ENCODE results near the gene PAK5. TPM values are rescaled to one million over a fixed set of nuclear protein-coding genes. Genes with fewer than 3 reads are reported as not detected.

PAK5 gene
- total RNA-seq, 1 donor from 2014 or later, result 0.21 TPM

GRCh38 chr20:9877932-9878495 is 39.1 kb upstream of the PAK5 start:
- no peak for DNase-seq
- Histone ChIP-seq H3K36me3 (no peaks in the 10 kb centered on the region), H3K27ac (no peak overlapping the region), H3K4me1 (no peaks in the 10 kb centered on the region), H3K27me3 (ENCODE audit: low read depth) (no peaks in the 10 kb centered on the region), H3K9me3 (no peaks in the 10 kb centered on the region), H3K4me3 (no peak overlapping the region)
- intact Hi-C loops (cut with DNase I), result no loop called here
- no peak for TF ChIP-seq CTCF (IDR thresholded peaks at IDR 0.05)
- ATAC-seq, result no peak

- intact Hi-C loops (cut with DNase I), result no loop called here
- no peak for ATAC-seq
- H3K36me3 ChIP-seq, result no peaks in the 10 kb centered on the region
- no peaks in the 10 kb centered on the region for H3K9me3 ChIP-seq
- no peak overlapping the region for H3K27ac ChIP-seq
- DNase-seq, result no peak
- no peaks in the 10 kb centered on the region for H3K4me1 ChIP-seq
- no peak overlapping the region for H3K4me3 ChIP-seq
- no peaks in the 10 kb centered on the region for H3K27me3 ChIP-seq (ENCODE audit: low read depth)
- TF ChIP-seq CTCF (IDR thresholded peaks at IDR 0.05), result no peak
Observed at GRCh38 chr20:9867196-9867980, 28.5 kb upstream of the PAK5 start.

- no peaks in the 10 kb centered on the region for H3K9me3 ChIP-seq
- no peak for DNase-seq
- H3K27me3 ChIP-seq (ENCODE audit: low read depth), result no peaks in the 10 kb centered on the region
- H3K4me1 ChIP-seq, result no peaks in the 10 kb centered on the region
- no peak overlapping the region for H3K27ac ChIP-seq
- intact Hi-C loops (cut with DNase I), result no loop called here
- no peak for ATAC-seq
- no peak for TF ChIP-seq CTCF (IDR thresholded peaks at IDR 0.05)
- no peak overlapping the region for H3K4me3 ChIP-seq
- H3K36me3 ChIP-seq, result no peaks in the 10 kb centered on the region
Observed at GRCh38 chr20:9852566-9852965, 13.7 kb upstream of the PAK5 start.

- Histone ChIP-seq H3K27ac (no peak overlapping the region), H3K4me1 (no peaks in the 10 kb centered on the region), H3K9me3 (no peaks in the 10 kb centered on the region), H3K4me3 (no peak overlapping the region), H3K36me3 (no peaks in the 10 kb centered on the region), H3K27me3 (ENCODE audit: low read depth) (peaks cover 21% of the 10 kb centered on the region)
- ATAC-seq, result no peak
- no peak for DNase-seq
- no peak for TF ChIP-seq CTCF (IDR thresholded peaks at IDR 0.05)
- intact Hi-C loops (cut with DNase I), result no loop called here
Observed at GRCh38 chr20:9839626-9840025, 750 bp upstream of the PAK5 start.

GRCh38 chr20:9838035-9838377 is 870 bp downstream of the PAK5 start:
- intact Hi-C loops (cut with DNase I), result no loop called here
- TF ChIP-seq CTCF (IDR thresholded peaks at IDR 0.05), result no peak

More at GRCh38 chr20:9838035-9838377, 870 bp downstream of the PAK5 start:
- H3K36me3 ChIP-seq, result no peaks in the 10 kb centered on the region
- no peak overlapping the region for H3K27ac ChIP-seq
- H3K4me3 ChIP-seq, result peak overlapping the region; percentile 48
- H3K27me3 ChIP-seq (ENCODE audit: low read depth), result peaks cover 21% of the 10 kb centered on the region
- ATAC-seq, result peak in 1 of 2 donors; percentile 31
- no peak for DNase-seq
- H3K9me3 ChIP-seq, result no peaks in the 10 kb centered on the region
- no peaks in the 10 kb centered on the region for H3K4me1 ChIP-seq

Data from lower lobe of right lung (tissue), 2 donors.